HTERT RPE-1 (cell line): ENCODE data around the gene CISH.

Source experiments
- in situ Hi-C: fragments of 300-500 bp; cut with MboI; formaldehyde crosslinking; loops from 4 replicates; pipeline ENCODE4 v1.14.3; 2020; ENCODE audit warnings: low sequenced_read_pairs

Gene CISH

GRCh38 chr3:50573566-50574443, 37.8 kb downstream of the CISH start:
- in situ Hi-C loops = no loop called here

- in situ Hi-C loops = no loop called here
These were observed 38.7 kb downstream of the CISH start for GRCh38 chr3:50572801-50573371.

GRCh38 chr3:50572158-50572557, 39.4 kb downstream of the CISH start:
- in situ Hi-C loops = no loop called here

- in situ Hi-C loops = no loop called here
These were observed 40.1 kb downstream of the CISH start for GRCh38 chr3:50571486-50571885.

GRCh38 chr3:50570508-50571279, 40.9 kb downstream of the CISH start:
- in situ Hi-C loops = no loop called here

GRCh38 chr3:50568947-50569749, 42.4 kb downstream of the CISH start, which contains the start of gene HEMK1:
TSS of gene HEMK1 (plus strand) at chr3:50569522. CDS start at chr3:50571105, 1,583 bp downstream.
- in situ Hi-C loops = no loop called here

GRCh38 chr3:50567386-50568167, 44.0 kb downstream of the CISH start, which contains the start of gene C3orf18:
TSS of gene C3orf18 (minus strand) at chr3:50567747. CDS start at chr3:50565699, 2,048 bp downstream.
- in situ Hi-C loops = no loop called here

GRCh38 chr3:50567011-50567385, 44.6 kb downstream of the CISH start:
- in situ Hi-C loops = no loop called here

- in situ Hi-C loops = no loop called here
These were observed 47.3 kb downstream of the CISH start for GRCh38 chr3:50564321-50564720.

- in situ Hi-C loops = no loop called here
These were observed 47.7 kb downstream of the CISH start for GRCh38 chr3:50563867-50564266.

GRCh38 chr3:50562861-50563260, 48.7 kb downstream of the CISH start:
- in situ Hi-C loops = no loop called here

- in situ Hi-C loops = no loop called here
These were observed 51.9 kb downstream of the CISH start for GRCh38 chr3:50559702-50560101.

GRCh38 chr3:50557915-50558314, 53.7 kb downstream of the CISH start:
- in situ Hi-C loops = no loop called here

- in situ Hi-C loops = no loop called here
These were observed 54.5 kb downstream of the CISH start for GRCh38 chr3:50557106-50557505.
